Right atrium auricular region (tissue), 2 donors: Measurements from ENCODE around the gene FAM13A. TPM values are rescaled to one million over a fixed set of nuclear protein-coding genes. Genes with fewer than 3 reads are reported as not detected.

Experiments used
- DNase-seq: peaks from one replicate; pipeline ENCODE4 v3.0.0-alpha.2; 2019; ENCODE audit warnings: low spot score
- H3K27ac ChIP-seq, 2 donors: fragments of 200-600 bp; sonication (generic); 1 replicate in 1 of 2; 2 replicates in 1 of 2; pipeline ENCODE4 v1.5.1; 2016 to 2019
- H3K27me3 ChIP-seq, 2 donors: fragments of 200-600 bp; sonication (generic); one replicate each; pipeline versions ENCODE4 v1.5.1 to v1.6.0; 2017 to 2019
- H3K36me3 ChIP-seq: fragments of 200-600 bp; sonication (generic); one replicate; pipeline ENCODE4 v1.5.1; 2016
- H3K4me1 ChIP-seq, 2 donors: fragments of 200-600 bp; sonication (generic); one replicate each; pipeline versions ENCODE4 v1.5.1 to v1.6.0; 2017 to 2019
- H3K4me3 ChIP-seq, 2 donors: fragments of 200-600 bp; sonication (generic); 1 replicate in 1 of 2; 2 replicates in 1 of 2; pipeline ENCODE4 v1.5.1; 2017 to 2019; ENCODE audit warnings: mild to moderate bottlenecking in 1 of 2, moderate library complexity in 1 of 2
- H3K9me3 ChIP-seq, 2 donors: fragments of 200-600 bp; sonication (generic); one replicate each; pipeline ENCODE4 v1.5.1; 2019
- total RNA-seq, 2 donors: library from RNA; depleted of rRNA; stranded (reverse); fragments of >200 nt; gene quantifications; one replicate each; pipeline ENCODE4 v1.1.0, GENCODE V29; 2016
- TF ChIP-seq, protein P1 (sequence below), 2 donors: fragments of 200-600 bp; sonication (generic); IDR thresholded peaks; one replicate each; pipeline ENCODE4 v1.5.1; 2019; ENCODE audit warnings: antibody characterized with exemption in 2 of 2

FAM13A gene
- total RNA-seq, 2 donors from 2014 or later = 8.1 to 13.6 TPM

DNA sequence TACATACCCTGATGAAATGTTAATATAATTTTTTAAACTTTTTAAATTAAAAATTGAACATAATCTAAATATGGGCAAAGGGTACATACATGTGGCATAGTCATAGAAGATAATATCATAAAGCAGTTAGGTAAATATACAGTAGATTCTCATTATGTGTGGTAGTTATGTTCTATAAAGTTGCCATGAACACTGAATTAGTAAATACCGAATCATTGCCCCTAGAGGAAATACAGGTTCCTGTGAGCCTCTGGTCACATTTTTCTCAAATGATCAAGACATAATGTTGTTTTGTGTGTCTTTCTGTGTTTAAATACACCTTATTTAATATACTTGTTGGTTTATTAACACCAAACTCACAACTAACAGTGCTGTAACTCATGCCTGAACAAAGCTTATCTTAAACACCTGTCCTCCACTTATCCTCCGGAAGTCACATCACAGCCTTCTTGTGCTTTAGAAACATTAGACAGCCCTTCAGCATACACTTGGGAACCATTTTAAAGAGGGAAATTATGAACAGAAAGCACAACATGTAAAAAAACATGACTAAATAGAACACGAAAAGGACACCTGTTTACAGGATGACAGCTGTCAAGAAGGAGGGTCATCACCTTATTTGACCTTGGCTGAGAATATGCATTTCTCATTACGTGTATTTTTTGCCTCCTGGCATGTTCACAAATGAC, 190.0 kb downstream of the FAM13A start:
- Histone ChIP-seq H3K4me3 (no peak overlapping the region), H3K9me3 (no peaks in the 10 kb centered on the region), H3K4me1 (no peaks in the 10 kb centered on the region), H3K27ac (no peak overlapping the region), H3K36me3 (no peaks in the 10 kb centered on the region), H3K27me3 (no peaks in the 10 kb centered on the region)
- no peak for DNase-seq
- TF ChIP-seq, protein P1, sequence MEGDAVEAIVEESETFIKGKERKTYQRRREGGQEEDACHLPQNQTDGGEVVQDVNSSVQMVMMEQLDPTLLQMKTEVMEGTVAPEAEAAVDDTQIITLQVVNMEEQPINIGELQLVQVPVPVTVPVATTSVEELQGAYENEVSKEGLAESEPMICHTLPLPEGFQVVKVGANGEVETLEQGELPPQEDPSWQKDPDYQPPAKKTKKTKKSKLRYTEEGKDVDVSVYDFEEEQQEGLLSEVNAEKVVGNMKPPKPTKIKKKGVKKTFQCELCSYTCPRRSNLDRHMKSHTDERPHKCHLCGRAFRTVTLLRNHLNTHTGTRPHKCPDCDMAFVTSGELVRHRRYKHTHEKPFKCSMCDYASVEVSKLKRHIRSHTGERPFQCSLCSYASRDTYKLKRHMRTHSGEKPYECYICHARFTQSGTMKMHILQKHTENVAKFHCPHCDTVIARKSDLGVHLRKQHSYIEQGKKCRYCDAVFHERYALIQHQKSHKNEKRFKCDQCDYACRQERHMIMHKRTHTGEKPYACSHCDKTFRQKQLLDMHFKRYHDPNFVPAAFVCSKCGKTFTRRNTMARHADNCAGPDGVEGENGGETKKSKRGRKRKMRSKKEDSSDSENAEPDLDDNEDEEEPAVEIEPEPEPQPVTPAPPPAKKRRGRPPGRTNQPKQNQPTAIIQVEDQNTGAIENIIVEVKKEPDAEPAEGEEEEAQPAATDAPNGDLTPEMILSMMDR (IDR thresholded peaks at IDR 0.05) = no peak

DNA sequence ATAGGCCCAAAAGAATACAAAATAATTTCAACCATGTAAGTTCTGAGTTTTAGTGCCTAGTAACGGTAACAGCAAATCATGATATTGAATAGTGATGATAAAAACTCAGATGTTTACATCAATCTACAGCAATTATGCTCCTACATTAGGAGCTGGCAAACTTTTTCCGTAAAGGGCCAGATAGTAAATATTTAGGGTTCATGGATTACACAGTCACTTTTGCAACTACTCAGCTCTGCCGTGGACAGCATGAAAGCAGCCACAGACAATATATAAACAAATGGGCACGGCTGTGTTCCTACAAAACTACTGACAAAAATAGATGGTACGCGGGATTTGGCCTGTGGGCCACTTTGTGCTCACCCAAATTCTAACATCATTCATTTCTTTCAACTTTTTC, 191.5 kb downstream of the FAM13A start:
- Histone ChIP-seq H3K4me3 (no peak overlapping the region), H3K9me3 (no peaks in the 10 kb centered on the region), H3K36me3 (no peaks in the 10 kb centered on the region), H3K27ac (no peak overlapping the region), H3K27me3 (no peaks in the 10 kb centered on the region), H3K4me1 (no peaks in the 10 kb centered on the region)
- DNase-seq = no peak
- TF ChIP-seq, protein P1 (IDR thresholded peaks at IDR 0.05) = no peak

GRCh38 chr4:88865046-88865445, 191.9 kb downstream of the FAM13A start:
- H3K9me3 ChIP-seq = no peaks in the 10 kb centered on the region
- H3K4me3 ChIP-seq = no peak overlapping the region
- TF ChIP-seq, protein P1 (IDR thresholded peaks at IDR 0.05) = no peak
- no peak overlapping the region for H3K27ac ChIP-seq
- no peaks in the 10 kb centered on the region for H3K27me3 ChIP-seq
- no peaks in the 10 kb centered on the region for H3K4me1 ChIP-seq
- no peak for DNase-seq
- H3K36me3 ChIP-seq = no peaks in the 10 kb centered on the region

DNA sequence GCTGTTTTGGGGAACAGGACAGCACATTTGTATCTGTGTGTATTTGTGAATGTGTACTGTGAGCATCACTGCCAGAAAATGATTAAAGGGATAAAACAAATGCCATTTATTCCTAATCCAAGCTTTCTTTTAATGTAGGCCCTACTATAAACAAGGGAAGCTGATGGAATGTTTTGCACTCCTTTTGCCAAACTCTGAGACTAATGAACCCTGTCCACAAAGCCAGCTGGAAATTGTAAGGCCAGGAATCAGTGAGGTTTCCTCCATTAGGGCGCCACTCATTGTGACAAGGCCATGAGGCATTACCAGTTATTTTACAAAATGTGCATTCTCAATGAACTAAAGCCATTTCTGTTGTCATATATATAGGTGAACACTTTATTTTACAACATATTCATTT, 196.4 kb downstream of the FAM13A start:
- H3K9me3 ChIP-seq = no peaks in the 10 kb centered on the region
- H3K4me1 ChIP-seq = no peaks in the 10 kb centered on the region
- no peak for DNase-seq
- no peaks in the 10 kb centered on the region for H3K36me3 ChIP-seq
- H3K4me3 ChIP-seq = no peak overlapping the region
- TF ChIP-seq, protein P1 (IDR thresholded peaks at IDR 0.05) = no peak
- no peak overlapping the region for H3K27ac ChIP-seq
- H3K27me3 ChIP-seq = no peaks in the 10 kb centered on the region

GRCh38 chr4:88859191-88859812, 197.7 kb downstream of the FAM13A start:
- Histone ChIP-seq H3K4me1 (no peaks in the 10 kb centered on the region), H3K4me3 (no peak overlapping the region), H3K27ac (no peak overlapping the region), H3K9me3 (no peaks in the 10 kb centered on the region), H3K36me3 (no peaks in the 10 kb centered on the region), H3K27me3 (no peaks in the 10 kb centered on the region)
- TF ChIP-seq, protein P1 (IDR thresholded peaks at IDR 0.05) = no peak
- no peak for DNase-seq
